ENCODE data around the gene FKBP6. TPM values are rescaled to one million over a fixed set of nuclear protein-coding genes. Genes with fewer than 3 reads are reported as not detected.
"Not testable (repeated sequence)": the region's sequence is repeated elsewhere in the genome, so short reads cannot be mapped to it uniquely, and the experiment has no call there.

Gene FKBP6
- polyA plus RNA-seq, 1 donor (not counting 4 experiments of a cell fraction or from before 2014, with no cell fraction given): not detected

DNA sequence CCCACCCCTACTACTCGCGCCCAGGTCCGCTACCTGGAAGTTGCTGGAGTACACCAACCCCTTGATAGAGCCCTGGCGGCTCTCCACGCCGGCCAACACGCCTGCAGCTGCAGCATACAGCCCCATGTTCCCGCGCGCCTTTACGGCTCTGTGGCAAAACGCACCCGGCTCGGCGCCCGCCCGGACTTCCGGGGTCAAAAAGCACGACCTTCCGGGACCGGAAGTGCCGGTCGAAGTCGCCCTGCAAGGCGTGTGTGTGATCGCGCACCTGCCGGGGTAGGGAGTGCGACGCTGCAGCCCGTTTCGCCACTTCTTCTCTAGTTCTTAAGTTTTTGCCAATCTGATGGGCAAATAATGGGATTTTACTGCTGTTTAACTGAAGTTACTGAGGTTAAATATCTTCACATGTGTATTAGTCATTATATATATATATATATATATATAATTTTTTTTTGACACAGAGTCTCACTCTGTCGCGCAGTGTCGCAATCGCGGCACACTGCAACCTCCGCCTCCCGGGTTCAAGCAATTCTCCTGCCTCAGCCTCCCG is 19.2 kb upstream of the FKBP6 start, which contains the start of gene NSUN5:
NSUN5 (minus strand) TSS at position 162 of the 550 bp plus-strand sequence; CDS start at position 126, 36 bp downstream.
- Histone ChIP-seq H4K20me1 (ENCODE audit: control insufficient read depth, extremely low read depth, insufficient read depth, low read length) (no peaks in the 10 kb centered on the region), H3K27me3 (ENCODE audit: control insufficient read depth, extremely low read depth, insufficient read depth, low read length) (no peaks in the 10 kb centered on the region), H3K9ac (ENCODE audit: control insufficient read depth, extremely low read depth, insufficient read depth, low read length) (peak within 1 kb of the TSS; percentile 62), H3K9me1 (ENCODE audit: control insufficient read depth, extremely low read depth, insufficient read depth, low read length) (no peaks in the 10 kb centered on the region), H3K4me1 (ENCODE audit: control insufficient read depth, extremely low read depth, insufficient read depth, low read length) (peaks cover 4% of the 10 kb centered on the region), H3K79me2 (ENCODE audit: control insufficient read depth, insufficient read depth, low read length) (peaks cover 3% of the 10 kb centered on the region), H3K36me3 (ENCODE audit: control insufficient read depth in 2 of 2, extremely low read depth in 1 of 2, insufficient read depth in 2 of 2, low read length in 2 of 2) (no peaks in the 10 kb centered on the region), H3K4me2 (ENCODE audit: control insufficient read depth, extremely low read depth, insufficient read depth, low read depth, low read length) (peak within 1 kb of the TSS; percentile 72), H3K4me3 (ENCODE audit: control insufficient read depth in 2 of 3, extremely low read depth in 1 of 3, insufficient read depth in 2 of 3, low read depth in 1 of 3, low read length in 3 of 3) (peak within 1 kb of the TSS; percentile 71 to 76 (median 75)), H2AFZ (ENCODE audit: control insufficient read depth, low read length) (peak within 1 kb of the TSS; percentile 84), H3K9me3 (ENCODE audit: control insufficient read depth, low read depth, low read length) (no peaks in the 10 kb centered on the region), H3K27ac (ENCODE audit: control insufficient read depth, insufficient read depth, low read length) (no peak within 1 kb of the TSS)
- dilution Hi-C loops (cut with MboI; ENCODE audit: extremely low pct_ligation_motif_present, low sequenced_read_pairs): no loop called here
- FAIRE-seq (no peak), DNase-seq (ENCODE audit: low read depth, low spot score) (peak; percentile 26)
- no peak for TF ChIP-seq EZH2 (IDR thresholded peaks at IDR 0.05; ENCODE audit: low read length)
- TF ChIP-seq, protein P1, sequence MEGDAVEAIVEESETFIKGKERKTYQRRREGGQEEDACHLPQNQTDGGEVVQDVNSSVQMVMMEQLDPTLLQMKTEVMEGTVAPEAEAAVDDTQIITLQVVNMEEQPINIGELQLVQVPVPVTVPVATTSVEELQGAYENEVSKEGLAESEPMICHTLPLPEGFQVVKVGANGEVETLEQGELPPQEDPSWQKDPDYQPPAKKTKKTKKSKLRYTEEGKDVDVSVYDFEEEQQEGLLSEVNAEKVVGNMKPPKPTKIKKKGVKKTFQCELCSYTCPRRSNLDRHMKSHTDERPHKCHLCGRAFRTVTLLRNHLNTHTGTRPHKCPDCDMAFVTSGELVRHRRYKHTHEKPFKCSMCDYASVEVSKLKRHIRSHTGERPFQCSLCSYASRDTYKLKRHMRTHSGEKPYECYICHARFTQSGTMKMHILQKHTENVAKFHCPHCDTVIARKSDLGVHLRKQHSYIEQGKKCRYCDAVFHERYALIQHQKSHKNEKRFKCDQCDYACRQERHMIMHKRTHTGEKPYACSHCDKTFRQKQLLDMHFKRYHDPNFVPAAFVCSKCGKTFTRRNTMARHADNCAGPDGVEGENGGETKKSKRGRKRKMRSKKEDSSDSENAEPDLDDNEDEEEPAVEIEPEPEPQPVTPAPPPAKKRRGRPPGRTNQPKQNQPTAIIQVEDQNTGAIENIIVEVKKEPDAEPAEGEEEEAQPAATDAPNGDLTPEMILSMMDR (optimal IDR thresholded peaks at IDR 0.05 in 1 of 3, IDR thresholded peaks at IDR 0.05 in 1 of 3, conservative IDR thresholded peaks at IDR 0.05 in 1 of 3; ENCODE audit: extremely low read depth in 1 of 3, insufficient read depth in 2 of 3, low read length in 3 of 3): no peak

GRCh38 chr7:73311421-73311820 is 16.5 kb upstream of the FKBP6 start:
- FAIRE-seq; H3K36me3 ChIP-seq (ENCODE audit: control insufficient read depth in 2 of 2, extremely low read depth in 1 of 2, insufficient read depth in 2 of 2, low read length in 2 of 2); H3K9ac ChIP-seq (ENCODE audit: control insufficient read depth, extremely low read depth, insufficient read depth, low read length); H4K20me1 ChIP-seq (ENCODE audit: control insufficient read depth, extremely low read depth, insufficient read depth, low read length); H3K79me2 ChIP-seq (ENCODE audit: control insufficient read depth, insufficient read depth, low read length); DNase-seq (ENCODE audit: low read depth, low spot score); dilution Hi-C loops (cut with MboI; ENCODE audit: extremely low pct_ligation_motif_present, low sequenced_read_pairs); H3K9me1 ChIP-seq (ENCODE audit: control insufficient read depth, extremely low read depth, insufficient read depth, low read length); H3K9me3 ChIP-seq (ENCODE audit: control insufficient read depth, low read depth, low read length); H3K4me2 ChIP-seq (ENCODE audit: control insufficient read depth, extremely low read depth, insufficient read depth, low read depth, low read length); H3K4me1 ChIP-seq (ENCODE audit: control insufficient read depth, extremely low read depth, insufficient read depth, low read length); H2AFZ ChIP-seq (ENCODE audit: control insufficient read depth, low read length); H3K27ac ChIP-seq (ENCODE audit: control insufficient read depth, insufficient read depth, low read length); H3K4me3 ChIP-seq (ENCODE audit: control insufficient read depth in 2 of 3, extremely low read depth in 1 of 3, insufficient read depth in 2 of 3, low read depth in 1 of 3, low read length in 3 of 3); H3K27me3 ChIP-seq (ENCODE audit: control insufficient read depth, extremely low read depth, insufficient read depth, low read length): not testable (repeated sequence)

Measured in keratinocyte (primary cell).